DOHH2 (cell line): ENCODE results near the gene CCNI2.

Experiments
- EZH2phosphoT487 ChIP-seq: fragments of 200-600 bp; sonication (generic); IDR thresholded peaks from 2 replicates; pipeline ENCODE4 v1.6.1; 2017; ENCODE audit warnings: borderline replicate concordance, mild to moderate bottlenecking, antibody characterized with exemption, low read length, moderate library complexity, mixed read lengths
- TF ChIP-seq, protein P1 (sequence below): fragments of 200-600 bp; sonication (generic); IDR thresholded peaks from one replicate; pipeline ENCODE4 v1.5.1; 2014; ENCODE audit warnings: antibody characterized with exemption, mild to moderate bottlenecking, low read depth, low read length; ENCODE audit not compliant: poor library complexity, severe bottlenecking

DNA sequence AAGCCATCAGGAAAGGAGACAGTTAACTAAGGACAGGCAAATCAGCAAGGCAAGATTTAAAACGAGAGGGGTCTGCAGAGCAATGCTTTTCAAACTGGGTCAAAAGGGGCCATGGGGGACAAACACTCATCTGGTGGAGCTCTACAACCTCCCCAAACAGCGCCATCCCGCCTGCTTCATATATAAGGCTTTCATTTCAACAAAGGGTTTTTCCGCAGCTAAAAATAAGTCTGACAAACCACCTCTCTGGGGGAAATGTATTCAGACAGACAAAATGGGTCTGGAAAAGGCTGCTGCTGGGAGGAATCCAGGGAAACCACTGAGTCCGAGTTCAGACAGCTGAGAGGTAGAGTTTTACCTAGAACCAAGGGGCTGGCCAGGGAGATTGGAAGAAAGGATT, 38.1 kb downstream of the CCNI2 start:
- no peak for TF ChIP-seq EZH2phosphoT487
- TF ChIP-seq, protein P1, sequence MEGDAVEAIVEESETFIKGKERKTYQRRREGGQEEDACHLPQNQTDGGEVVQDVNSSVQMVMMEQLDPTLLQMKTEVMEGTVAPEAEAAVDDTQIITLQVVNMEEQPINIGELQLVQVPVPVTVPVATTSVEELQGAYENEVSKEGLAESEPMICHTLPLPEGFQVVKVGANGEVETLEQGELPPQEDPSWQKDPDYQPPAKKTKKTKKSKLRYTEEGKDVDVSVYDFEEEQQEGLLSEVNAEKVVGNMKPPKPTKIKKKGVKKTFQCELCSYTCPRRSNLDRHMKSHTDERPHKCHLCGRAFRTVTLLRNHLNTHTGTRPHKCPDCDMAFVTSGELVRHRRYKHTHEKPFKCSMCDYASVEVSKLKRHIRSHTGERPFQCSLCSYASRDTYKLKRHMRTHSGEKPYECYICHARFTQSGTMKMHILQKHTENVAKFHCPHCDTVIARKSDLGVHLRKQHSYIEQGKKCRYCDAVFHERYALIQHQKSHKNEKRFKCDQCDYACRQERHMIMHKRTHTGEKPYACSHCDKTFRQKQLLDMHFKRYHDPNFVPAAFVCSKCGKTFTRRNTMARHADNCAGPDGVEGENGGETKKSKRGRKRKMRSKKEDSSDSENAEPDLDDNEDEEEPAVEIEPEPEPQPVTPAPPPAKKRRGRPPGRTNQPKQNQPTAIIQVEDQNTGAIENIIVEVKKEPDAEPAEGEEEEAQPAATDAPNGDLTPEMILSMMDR, result no peak
